GM19452 (cell line): ENCODE data around the gene IL20.
"Not testable (repeated sequence)": the region's sequence is repeated elsewhere in the genome, so short reads cannot be mapped to it uniquely, and the experiment has no call there.

Source experiments
- ATAC-seq: cut with Tn5 transposase; IDR thresholded peaks from one replicate; pipeline ENCODE4 v1.9.1; 2021; ENCODE audit not compliant: unreplicated experiment

Gene IL20

DNA sequence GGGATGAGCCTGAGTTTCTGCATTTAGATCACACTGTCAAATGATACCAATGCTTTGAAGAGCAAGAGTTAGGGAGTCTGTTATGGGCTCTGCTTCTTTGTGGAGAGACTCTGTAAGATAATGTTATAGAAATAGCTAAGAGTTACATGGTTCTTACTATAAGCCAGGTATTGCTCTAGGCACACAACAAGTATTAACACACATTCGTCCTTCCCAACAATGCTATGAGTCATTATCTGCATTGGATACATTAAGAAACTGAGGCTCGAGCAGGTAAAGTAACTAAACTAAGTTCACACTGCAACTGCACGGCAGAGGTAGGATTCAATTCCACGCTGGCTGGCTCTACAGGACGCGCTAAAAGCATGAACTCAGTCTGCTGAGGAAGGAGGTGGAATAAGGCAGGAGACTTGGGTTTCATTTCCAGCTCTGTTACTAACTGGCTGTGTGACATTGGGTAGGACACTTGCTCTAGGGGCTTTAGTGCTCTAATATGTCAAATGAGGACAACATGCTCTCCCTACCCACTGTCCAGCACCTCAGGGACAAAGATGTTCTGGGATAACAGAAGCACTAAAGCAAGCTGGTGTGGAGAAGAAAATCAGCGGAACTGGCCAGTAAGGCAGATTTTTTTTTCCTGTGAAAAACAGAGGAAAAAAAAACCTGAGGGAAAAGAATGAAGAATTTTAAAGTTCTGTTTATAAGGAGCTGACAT, 23.7 kb upstream of the IL20 start:
- ATAC-seq = no peak

DNA sequence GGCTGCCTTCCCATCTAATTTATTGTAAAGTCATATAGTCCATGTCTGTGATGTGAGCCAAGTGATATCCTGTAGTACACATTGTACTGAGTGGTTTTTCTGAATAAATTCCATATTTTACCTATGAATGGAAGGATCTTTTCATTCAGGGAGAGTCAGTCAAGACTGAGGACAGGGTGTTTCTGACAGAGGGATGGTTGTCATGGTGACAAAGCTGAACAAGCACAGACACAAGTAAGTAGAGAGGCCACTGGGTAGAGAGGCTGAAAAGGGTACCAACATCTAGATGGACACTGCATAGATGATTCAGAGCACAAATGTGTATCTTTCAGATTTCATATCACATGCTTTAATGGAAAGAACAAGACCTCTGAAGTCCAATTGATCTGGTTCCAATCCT, 22.6 kb upstream of the IL20 start:
- no peak for ATAC-seq

DNA sequence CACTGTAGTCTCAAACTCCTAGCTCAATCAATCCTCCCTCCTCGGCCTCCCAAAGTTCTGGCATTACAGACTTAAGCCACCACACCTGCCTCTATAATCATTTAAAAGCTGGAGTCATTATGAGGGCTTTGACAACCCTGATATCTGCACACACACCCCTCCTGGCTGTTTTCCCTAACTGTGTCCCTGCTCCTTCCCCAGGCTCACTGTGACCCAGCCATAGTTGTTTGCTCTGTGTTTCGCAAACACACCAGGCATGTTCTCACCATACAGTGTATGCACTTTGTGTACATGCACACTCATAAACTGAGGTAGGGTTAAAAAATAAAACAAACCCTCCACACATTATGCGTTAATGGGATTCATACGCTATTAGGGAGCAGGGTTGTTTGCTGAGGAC, 21.8 kb upstream of the IL20 start:
- ATAC-seq = no peak

DNA sequence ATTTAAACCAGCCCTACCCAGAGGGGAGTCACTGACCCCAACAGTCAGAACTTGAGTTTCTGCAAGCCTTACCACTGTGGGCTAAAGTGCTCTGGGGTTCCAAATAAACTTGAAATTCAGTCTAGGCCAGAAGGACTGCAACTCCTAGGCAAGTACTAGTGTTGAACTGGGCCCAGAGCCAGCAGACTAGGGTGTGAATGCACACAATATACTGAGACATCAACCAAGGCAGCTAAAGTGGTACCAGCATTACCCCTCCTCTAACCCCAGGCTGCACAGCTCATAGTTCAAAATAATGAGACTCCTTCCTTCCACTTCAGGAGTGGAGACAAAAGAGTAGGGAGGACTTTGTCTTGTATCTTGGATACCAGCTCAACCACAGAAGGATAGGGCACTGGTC, 18.9 kb upstream of the IL20 start:
- ATAC-seq = no peak

DNA sequence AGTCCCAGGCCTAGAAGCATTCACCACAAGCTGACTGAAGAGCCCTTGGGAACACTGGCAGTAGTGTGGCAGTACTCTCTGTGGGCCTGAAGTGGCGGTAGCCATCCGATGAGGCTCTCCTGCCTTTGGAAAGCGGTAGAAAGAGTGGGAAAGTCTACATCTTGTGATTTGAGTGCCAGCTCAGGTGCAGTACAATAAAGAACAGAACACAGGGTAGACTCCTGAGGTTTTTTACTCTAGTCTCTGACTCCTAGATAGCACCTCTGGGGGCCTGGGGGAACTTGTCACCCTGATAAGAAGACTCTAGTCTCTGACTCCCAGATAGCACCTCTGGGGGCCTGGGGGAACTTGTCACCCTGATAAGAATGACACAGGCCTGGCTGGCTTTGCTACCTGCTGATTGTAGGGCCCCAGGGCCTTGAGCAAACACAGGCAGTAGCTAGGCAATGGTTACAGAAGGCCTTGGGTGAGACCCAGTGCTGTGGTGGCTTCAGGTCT, 18.0 kb upstream of the IL20 start:
- no peak for ATAC-seq

DNA sequence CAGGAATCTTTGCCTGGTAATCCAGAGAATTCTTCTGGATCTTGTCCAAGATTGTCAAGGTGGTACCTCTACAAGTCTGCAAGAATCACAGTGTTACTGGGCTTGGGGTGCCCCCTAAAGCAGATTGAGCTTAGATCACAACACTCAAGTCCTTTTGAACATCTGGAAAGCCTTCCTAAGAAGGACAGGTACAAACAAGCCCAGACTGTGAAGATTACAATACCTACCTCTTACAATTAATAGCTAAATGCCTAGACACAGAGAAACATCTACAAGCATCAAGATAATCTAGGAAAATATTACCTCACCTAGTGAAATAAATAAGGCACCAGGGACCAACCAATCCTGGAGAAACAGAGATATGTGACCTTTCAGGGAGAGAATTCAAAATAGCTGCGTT, 17.5 kb upstream of the IL20 start:
- no peak for ATAC-seq

DNA sequence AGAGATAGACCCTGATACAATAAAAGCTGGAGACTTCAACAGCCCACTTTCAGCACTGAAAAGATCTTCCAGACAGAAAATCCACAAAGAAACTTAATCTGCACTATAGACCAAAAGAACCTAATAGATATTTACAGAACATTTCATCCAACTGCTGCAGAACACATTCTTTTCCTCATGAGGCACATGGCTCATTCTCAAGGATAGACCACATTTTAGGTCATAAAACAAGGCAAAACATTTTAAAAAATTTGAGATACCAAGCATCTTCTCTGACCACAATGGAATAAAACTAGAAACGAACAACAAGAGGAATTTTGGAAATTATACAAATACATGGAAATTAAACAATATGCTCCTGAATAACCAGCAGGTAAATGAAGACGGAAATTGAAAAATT, 15.0 kb upstream of the IL20 start:
- no peak for ATAC-seq

DNA sequence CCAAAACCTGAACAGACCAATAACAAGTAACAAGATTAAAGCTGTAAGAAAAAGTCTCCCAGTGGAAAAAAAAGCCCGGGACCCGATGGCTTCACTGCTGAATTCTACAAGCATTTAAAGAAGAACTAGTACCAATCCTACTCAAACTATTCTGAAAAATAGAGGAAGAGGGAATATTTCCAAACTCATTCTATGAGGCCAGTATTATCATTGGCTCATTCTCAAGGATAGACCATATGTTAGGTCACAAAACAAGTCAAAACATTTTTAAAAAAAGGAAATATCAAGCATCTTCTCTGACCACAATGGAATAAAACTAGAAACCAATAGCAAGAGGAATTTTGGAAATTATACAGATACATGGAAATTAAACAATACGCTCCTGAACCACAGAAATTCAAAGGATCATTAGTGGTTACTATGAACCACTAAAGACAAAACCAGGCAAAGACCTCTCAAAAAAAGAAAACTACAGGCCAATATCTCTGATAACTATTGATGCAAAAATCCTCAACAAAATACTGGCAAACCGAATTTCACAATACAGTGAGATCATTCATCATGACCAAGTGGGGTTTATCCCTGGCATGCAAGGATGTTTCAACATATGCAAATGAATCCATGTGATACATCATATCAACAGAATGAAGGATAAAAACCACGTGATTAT, 13.9 kb upstream of the IL20 start:
- ATAC-seq = no peak

DNA sequence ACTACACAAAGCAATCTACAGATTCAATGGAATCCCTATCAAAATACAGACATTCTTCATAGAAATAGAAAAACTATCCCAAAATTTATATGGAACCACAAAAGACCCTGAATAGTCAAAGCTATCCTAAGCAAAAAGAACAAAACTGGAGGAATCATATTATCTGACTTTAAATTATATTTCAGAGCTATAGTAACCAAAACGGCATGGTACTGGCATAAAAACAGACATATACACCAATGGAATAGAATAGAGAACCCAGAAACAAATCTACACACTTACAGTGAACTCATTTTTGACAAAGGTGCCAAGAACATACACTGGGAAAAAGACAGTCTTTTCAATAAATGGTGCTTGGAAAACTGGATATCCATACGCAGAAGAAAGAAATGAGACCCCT, 12.8 kb upstream of the IL20 start:
- not testable (repeated sequence) for ATAC-seq

DNA sequence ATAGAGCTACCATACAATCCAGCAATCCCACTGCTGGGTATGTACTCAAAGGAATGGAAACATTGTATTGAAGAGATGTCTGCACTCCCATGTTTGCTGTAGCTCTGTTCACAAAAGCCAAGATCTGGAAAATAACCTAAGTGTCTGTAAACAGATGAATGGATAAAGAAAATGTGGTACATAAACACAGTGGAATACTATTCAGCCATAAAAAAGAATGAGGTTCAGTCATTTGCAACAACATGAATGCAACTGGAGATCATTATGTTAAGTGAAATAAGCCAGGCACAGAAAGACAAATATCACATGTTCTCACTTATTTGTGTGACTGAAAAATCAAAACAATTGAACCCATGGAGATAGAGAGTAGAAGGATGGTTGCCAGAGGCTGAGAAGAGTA, 11.7 kb upstream of the IL20 start:
- ATAC-seq = not testable (repeated sequence)

DNA sequence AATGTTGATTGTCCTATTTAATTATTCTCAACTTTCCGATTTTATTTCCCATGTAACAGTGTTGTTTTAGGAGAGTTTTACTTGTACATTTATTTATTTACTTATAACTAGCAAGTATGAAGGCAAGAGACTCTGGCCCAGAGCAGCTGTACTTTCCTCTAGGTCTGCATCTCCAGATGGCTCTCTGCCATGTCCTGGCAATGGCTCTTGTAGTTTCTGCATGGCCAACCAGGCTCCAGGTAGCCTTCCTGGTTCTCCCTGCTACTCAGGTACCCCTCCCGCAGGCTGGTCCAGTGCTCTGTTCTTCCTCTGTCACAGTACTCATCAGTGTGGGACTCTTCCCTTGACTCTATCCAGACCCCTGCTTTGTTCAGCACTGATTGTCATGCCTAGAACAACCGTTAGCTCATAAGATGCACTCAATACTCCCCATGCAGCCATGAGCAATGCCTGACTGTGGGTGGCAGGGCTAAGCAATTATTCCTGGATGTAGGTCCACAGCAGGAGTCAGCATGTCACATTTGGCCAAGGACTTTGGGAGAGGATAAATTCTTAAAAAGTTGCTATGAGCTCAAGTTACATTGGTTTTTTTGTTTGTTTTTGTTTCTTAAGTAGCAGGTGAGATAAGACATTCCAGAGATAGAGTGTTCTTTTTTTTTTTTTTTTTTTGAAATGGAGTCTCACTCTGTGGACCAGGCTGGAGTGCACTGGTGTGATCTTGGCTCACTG, 10.9 kb upstream of the IL20 start:
- no peak for ATAC-seq

DNA sequence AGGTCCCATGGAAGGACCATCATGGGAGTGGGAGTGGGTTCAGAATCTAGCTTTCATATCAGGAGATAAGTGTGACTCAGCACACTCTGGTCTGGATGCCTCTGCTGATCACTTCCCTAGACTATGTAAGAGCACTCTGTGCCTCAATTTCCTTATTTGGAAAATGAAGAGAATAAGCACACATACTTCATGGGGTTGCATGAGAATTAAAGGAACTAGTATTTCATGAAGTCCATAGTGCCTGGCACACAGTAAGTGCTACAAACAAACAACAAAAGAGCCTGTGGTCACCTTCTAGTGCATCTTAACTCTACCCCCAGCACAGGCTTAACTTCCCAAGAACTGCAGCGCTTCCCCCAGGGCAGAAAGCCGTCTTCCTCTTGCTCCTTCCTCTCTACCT, 9.6 kb upstream of the IL20 start:
- no peak for ATAC-seq

DNA sequence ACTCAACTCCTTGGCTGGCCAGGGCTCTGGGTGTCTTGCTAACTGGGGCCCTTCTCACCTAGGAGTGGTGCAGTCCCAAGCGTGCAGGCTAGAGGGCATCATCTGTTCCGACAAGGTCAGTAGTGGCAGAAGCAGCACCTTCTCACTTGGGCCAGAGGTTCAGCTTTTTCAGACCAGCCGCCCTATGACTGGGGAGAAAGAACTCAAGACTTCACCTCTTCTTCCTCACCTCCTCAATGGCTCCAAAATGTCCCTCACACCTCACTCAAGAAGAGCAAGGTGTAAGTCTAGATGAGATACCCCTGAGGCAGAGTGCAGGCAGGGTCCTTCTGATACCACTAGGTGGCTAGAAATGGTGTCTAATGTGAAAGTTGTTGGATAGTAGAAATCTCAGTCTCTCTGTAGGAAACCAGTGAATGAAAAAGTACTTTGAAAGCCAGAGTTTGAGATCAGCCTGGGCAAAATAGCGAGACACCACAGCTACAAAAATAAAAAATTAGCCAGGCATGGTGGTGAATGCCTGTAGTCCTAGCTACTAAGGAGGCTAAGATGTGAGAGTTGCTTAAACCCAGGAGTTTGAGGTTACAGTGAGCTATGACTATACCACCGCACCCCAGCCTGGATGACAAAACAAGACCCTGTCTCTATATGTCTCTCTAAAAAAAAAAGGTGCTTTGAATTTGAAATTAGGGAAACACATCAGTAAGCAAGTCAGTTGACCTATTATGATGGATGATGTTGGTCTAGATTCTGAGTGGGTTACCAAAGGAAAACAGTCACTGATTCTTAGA, 8.6 kb upstream of the IL20 start:
- no peak for ATAC-seq

DNA sequence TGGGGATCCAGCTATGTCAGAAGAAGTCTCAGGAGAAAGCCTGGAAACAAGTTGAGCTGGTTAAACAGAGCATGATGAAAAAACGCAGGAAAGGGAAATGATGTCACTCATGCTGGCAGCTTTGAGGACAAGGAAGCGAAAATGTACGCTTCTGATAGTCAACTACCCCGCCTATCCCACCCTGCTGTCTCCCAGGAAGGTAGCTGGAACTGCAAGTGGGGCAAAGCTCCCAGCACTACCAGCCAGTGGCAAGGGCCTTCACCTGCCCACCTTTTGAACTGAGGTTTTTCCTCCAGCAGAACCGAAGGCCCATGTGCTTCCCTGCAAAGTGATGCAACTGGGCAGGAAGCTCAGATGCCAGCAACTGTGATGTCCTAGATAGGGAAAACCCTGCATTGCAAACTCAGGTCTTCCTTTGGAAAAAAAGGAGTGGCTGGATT, 6.3 kb upstream of the IL20 start:
- no peak for ATAC-seq

DNA sequence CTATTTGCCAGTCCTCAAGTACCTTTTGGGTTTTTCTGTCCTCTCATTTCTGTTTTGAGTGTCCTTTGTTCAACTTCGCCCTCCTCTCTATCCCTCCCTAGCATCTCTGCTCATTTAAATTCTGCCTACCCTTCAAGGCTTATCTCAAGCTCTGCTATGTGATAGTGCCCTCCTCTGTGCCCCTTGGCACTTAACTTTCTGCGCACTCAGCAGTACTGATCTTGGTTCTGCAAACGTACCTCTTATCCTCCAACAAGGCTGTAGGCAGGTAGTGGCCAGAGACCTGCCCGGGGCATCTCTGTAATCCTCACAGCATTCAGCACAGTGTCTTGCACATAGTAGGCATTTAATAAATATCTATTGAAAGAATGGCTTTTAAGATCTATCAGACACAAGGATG, 5.3 kb upstream of the IL20 start:
- ATAC-seq = no peak

DNA sequence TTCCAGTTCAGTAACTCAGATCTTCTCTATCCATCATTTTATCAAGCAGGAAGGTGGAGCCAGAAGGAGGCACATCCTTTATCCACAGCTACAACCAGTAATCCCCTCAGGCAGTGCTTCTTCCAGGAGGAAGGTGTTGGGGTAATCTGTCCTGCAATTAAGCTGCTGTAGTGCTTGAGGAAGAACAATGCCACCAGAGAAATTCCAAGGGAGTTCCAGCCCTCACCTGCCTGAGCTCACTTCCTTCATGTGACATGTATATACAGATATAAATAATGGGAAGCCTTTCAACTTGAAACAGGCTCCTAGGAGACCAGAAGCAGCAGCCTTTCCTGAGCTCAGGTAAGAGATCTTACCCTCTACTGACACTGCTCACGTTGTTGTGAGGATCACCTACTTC, 2.2 kb upstream of the IL20 start:
- ATAC-seq = no peak

DNA sequence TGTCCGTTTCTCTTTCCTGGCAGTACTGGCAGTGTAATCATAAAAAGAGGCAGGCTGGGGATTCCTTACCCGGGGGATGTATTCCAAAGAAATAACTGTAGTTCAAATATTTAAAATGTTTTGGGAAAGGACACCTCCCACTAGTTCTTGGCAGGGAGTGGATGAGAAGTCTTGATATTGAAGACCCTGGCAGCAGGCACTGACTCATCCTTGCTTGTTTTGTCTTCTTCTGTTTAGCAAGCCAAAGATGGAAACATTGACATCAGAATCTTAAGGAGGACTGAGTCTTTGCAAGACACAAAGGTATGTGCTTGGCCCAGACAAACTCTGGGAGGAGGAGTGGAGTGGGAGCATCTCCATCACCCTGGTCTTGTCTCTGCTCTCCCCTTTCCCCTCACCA, 639 bp downstream of the IL20 start:
- no peak for ATAC-seq

DNA sequence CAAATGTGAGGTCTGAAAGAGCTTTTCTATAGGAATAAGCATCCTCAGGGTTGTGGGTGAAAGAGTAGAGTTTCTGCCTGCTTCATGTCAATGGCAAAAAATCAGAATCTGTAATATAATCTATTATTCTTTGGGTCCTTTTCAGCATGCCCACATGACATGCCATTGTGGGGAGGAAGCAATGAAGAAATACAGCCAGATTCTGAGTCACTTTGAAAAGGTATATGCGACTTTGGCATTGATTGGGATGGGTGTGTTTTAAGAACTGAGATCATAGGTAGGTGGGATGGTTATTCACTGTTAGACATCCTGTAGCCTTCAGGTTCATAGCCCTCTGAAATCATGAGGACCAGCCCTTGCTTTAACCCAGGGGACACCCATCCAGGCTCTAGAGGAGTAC, 1.8 kb downstream of the IL20 start:
- ATAC-seq = no peak

DNA sequence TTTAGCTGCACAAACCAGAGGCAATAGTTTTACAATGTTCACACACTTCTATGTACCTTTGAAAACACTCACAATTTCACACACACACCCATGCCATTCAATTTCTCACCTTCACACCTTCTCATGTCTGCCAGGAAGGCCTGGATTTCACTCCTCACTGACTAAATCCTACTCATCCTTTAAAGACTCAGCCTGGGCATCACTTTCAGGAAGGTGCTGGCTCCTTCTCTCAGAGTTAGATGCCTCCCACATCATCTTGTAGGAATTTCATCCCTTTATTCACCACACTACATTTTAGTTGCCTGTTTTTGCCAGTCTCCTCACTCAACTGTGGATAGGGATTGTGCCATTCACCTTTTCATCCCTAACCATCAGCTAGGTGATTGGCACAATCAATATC, 2.3 kb downstream of the IL20 start:
- no peak for ATAC-seq

DNA sequence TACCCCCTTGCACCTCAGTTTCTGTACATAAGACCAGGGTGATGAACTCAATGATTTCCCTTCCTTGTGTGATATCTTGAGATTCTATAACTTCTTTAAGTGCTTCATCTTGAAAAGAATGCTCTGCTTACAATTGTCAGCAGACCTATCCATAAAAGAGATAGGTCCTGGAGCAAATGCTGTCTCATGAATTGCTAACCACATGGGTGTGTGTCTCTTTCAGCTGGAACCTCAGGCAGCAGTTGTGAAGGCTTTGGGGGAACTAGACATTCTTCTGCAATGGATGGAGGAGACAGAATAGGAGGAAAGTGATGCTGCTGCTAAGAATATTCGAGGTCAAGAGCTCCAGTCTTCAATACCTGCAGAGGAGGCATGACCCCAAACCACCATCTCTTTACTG, 2.8 kb downstream of the IL20 start:
- ATAC-seq = no peak

DNA sequence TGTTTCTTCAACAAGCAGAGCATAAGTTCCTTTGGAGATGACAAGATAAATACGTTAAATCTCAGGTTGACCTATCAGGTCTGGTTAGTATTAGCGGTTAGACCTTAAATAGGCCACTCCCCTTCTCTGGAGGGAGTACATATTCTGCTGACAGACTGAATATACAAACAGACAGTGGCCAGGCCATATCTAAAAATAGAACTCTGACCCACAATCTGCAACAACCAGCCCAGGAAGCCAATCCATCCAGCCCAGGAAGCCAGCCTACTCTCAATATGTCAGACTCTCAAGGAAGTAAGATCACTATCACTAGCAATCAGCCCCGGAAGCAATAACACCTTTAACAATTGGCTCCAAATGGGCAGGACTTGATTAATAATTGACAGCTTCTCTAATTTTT, 6.7 kb downstream of the IL20 start:
- ATAC-seq = no peak
